ENCODE results near the gene CDIP1. TPM values are rescaled to one million over a fixed set of nuclear protein-coding genes. Genes with fewer than 3 reads are reported as not detected.
A peak's percentile ranks its signal among the peaks of the same experiment; 100 is the strongest.

The CDIP1 gene
- total and polyA plus RNA-seq, 4 donors = 11.3 to 25.2 (median 12.8) TPM

DNA sequence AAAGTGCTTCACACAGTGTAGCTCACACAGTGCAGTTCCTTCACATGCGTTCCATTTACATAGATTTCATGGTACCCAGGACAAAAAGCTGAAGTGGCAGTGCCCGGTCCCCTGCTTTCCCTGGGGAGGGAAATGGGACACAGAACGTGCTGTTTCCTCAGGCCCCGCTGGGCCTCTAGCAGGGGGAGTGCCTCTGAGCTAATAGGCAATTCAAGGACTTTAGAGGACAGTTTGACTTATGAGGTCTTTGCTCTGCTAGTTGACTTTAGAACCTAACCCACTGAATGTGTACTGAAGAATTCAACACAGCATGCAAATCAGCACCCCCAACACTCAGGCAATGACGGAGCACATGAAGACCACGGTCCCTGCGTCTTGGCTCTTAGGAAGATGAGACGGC is 6.8 kb downstream of the CDIP1 start:
- Histone ChIP-seq H3K27ac (ENCODE audit: low read depth in 1 of 2, low read length in 1 of 2) (no peak overlapping the region), H3K27me3 (ENCODE audit: control insufficient read depth in 3 of 3, insufficient read depth in 3 of 3, low read length in 2 of 3) (no peaks in the 10 kb centered on the region), H3K36me3 (ENCODE audit: control insufficient read depth in 4 of 4, insufficient read depth in 4 of 4, low read length in 4 of 4) (peaks cover 0 to 4% (median 1%) of the 10 kb centered on the region in 4 donors), H3K4me1 (ENCODE audit: control insufficient read depth in 5 of 5, insufficient read depth in 5 of 5, low read length in 5 of 5) (peaks cover 0 to 7% (median 0%) of the 10 kb centered on the region in 5 donors), H3K4me3 (no peak overlapping the region), H3K9me3 (ENCODE audit: control insufficient read depth in 4 of 4, insufficient read depth in 3 of 4, low read length in 3 of 4) (peaks cover 0 to 1% (median 0%) of the 10 kb centered on the region in 4 donors), H3K9ac (ENCODE audit: insufficient read depth in 1 of 2, low read length in 2 of 2) (no peak overlapping the region)
- no peak for ATAC-seq (ENCODE audit: insufficient read depth, low FRiP score)
- WGBS, 2 donors = 92 to 93% methylated on average over 8 of the region's 8 CpGs
- TF ChIP-seq CTCF (IDR thresholded peaks at IDR 0.05; ENCODE audit: control extremely low read depth, extremely low read depth) = no peak
- DNase-seq = no peak

DNA sequence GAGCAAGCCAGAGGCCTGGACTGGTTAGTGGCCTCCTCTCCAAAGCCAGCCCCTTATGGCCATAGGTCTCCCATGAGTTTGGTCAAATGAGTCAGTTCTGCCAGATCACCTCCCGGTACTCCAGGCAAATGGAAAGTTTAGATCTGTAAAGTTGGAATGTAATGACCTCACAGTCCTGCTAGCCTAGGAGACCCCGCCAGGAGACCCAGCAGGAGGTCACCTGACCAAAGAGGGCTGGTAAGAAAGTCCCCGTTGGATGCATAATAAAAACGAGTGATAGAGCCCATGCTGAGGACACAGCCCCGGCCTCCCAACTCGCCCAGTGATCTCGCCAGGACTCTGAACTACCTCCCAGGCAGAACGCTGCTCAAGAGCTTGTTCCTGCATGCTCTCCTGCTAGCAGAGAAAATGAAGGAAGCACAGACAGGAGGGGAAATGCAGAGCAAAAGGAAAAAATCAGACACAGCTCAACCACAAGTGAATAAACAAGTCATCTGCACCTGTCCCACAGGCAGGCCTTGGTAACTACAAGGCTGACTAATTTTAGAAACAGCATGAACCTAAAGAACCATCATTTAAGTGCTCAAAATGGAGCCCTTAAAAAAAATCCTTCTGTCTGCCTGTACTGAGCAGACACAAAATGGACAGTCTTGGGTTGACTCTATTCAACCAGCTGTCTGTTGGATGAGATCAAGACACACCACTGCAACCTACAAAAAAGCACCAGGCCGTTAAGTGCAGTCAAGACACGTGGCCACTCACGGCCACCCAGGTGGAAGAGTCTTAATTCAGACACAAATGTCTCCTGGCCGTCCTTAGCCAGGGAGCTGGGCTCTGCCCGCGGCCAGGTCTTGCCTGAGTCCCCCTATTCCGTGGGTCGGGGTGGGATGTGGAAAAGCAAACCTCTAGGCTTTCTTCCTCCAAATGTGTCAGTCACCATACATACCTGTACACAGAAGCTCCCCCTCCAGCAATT is 9.2 kb downstream of the CDIP1 start:
- no peak for ATAC-seq (ENCODE audit: insufficient read depth, low FRiP score)
- Histone ChIP-seq H3K4me3 (no peak overlapping the region), H3K27ac (ENCODE audit: low read depth in 1 of 2, low read length in 1 of 2) (peak overlapping the region in 1 of 2 donors; percentile 37), H3K4me1 (ENCODE audit: control insufficient read depth in 5 of 5, insufficient read depth in 5 of 5, low read length in 5 of 5) (peaks cover 0 to 7% (median 0%) of the 10 kb centered on the region in 5 donors), H3K27me3 (ENCODE audit: control insufficient read depth in 3 of 3, insufficient read depth in 3 of 3, low read length in 2 of 3) (no peaks in the 10 kb centered on the region), H3K9ac (ENCODE audit: insufficient read depth in 1 of 2, low read length in 2 of 2) (no peak overlapping the region), H3K36me3 (ENCODE audit: control insufficient read depth in 4 of 4, insufficient read depth in 4 of 4, low read length in 4 of 4) (peaks cover 0 to 4% (median 1%) of the 10 kb centered on the region in 4 donors), H3K9me3 (ENCODE audit: control insufficient read depth in 4 of 4, insufficient read depth in 3 of 4, low read length in 3 of 4) (peaks cover 0 to 1% (median 0%) of the 10 kb centered on the region in 4 donors)
- TF ChIP-seq CTCF (IDR thresholded peaks at IDR 0.05; ENCODE audit: control extremely low read depth, extremely low read depth) = no peak
- no peak for DNase-seq
- 69 to 73% methylated on average over 16 of the region's 16 CpGs for WGBS, 2 donors

DNA sequence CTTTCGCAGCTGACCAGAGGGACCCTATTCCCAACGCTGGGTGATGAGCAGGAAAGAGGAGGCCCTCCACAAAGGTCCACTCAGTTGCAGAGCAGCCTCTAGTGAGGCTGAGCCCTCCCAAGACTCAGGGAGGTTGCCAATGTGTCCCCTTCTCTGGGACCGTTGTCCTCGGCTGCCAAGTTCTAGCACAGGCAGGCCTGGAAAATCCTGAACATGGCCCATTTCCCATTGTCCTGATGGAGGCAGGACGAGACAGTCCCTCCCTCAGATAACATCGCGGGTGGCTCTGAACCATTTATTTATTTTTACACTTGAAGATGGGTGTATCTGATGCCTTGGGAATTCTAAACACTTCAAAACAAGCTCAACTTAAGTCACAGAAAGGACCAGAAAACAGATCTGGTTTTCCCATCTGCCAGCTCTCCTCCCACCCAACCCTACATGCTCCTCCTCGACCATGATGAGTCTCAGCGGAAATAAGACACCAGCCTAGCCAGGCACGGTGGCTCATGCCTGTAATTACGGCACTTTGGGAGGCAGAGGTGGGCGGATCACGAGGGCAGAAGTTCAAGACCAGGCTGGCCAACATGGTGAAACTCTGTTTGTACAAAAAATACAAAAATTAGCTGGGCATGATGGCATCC is 12.8 kb downstream of the CDIP1 start:
- Histone ChIP-seq H3K4me1 (ENCODE audit: control insufficient read depth in 5 of 5, insufficient read depth in 5 of 5, low read length in 5 of 5) (peaks cover 4 to 22% (median 5%) of the 10 kb centered on the region in 5 donors), H3K9ac (ENCODE audit: insufficient read depth in 1 of 2, low read length in 2 of 2) (no peak overlapping the region), H3K27me3 (ENCODE audit: control insufficient read depth in 3 of 3, insufficient read depth in 3 of 3, low read length in 2 of 3) (no peaks in the 10 kb centered on the region), H3K27ac (ENCODE audit: low read depth in 1 of 2, low read length in 1 of 2) (no peak overlapping the region), H3K36me3 (ENCODE audit: control insufficient read depth in 4 of 4, insufficient read depth in 4 of 4, low read length in 4 of 4) (peaks cover 0 to 3% (median 0%) of the 10 kb centered on the region in 4 donors), H3K9me3 (ENCODE audit: control insufficient read depth in 4 of 4, insufficient read depth in 3 of 4, low read length in 3 of 4) (no peaks in the 10 kb centered on the region), H3K4me3 (no peak overlapping the region)
- DNase-seq (no peak), ATAC-seq (ENCODE audit: insufficient read depth, low FRiP score) (no peak)
- 75 to 80% methylated on average over 13 of the region's 13 CpGs for WGBS, 2 donors
- TF ChIP-seq CTCF (IDR thresholded peaks at IDR 0.05; ENCODE audit: control extremely low read depth, extremely low read depth) = no peak
